Measurements from ENCODE around the gene DENR.
"Not testable (repeated sequence)": the region's sequence is repeated elsewhere in the genome, so short reads cannot be mapped to it uniquely, and the experiment has no call there.

The DENR gene, protein sequence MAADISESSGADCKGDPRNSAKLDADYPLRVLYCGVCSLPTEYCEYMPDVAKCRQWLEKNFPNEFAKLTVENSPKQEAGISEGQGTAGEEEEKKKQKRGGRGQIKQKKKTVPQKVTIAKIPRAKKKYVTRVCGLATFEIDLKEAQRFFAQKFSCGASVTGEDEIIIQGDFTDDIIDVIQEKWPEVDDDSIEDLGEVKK

DNA sequence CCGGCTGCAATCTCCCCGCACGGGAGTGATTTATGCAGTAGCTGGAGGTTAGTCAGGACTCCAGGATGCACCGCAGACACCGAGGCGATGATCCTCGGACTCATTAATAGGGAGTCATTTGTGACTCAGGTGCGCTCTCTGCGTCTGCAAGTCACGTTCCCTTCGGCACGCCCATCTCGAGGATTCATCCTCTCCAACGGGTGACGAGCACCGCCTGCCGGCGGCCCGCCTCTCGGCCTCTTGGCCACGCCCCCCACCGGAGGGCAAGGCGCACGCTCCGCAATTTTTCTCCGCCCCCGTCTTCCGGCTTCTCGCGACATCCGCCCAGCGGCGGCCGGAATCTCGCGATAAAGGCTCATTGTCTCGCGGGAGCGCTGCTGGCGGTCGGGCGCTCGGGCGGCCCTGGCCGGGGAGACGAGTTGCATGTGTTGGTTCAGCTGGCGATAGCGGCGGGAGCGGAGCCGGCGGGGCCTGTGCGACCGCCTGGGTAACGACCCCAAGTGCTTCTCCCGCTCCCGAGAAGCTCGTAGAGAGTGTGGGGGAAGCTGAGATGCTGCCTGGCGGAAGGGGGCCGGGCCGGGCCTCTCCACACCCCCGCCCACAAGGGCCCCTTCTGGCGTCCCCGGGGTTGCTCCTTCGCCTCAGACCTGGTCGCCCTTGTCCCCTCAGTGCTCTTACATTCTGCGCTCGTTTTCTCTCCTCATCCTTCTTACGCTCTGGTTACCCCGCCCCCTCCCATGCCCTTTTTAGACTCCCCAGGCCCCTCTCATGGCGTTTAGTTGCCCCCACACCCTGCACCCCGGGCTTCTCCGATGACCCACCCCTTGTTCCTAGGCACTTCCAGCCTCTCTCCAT, at the start of gene DENR:
DENR (plus strand) TSS at position 361 of the 855 bp plus-strand sequence. CDS start 878 bp downstream, outside the sequence.
- H3K27ac ChIP-seq (ENCODE audit: low read depth in 2 of 2, low read length in 2 of 2), result peak within 1 kb of the TSS; percentile 39 to 74
- H3K27me3 ChIP-seq (ENCODE audit: control insufficient read depth in 2 of 2, insufficient read depth in 2 of 2, low read length in 2 of 2), result no peaks in the 10 kb centered on the region
- H3K4me1 ChIP-seq (ENCODE audit: control insufficient read depth in 2 of 2, insufficient read depth in 2 of 2, low read length in 2 of 2), result peaks cover 8 to 11% of the 10 kb centered on the region in 2 donors
- peak within 1 kb of the TSS; percentile 75 for H3K4me3 ChIP-seq (ENCODE audit: low read length in 2 of 2)
- H3K36me3 ChIP-seq (ENCODE audit: control insufficient read depth in 2 of 2, insufficient read depth in 2 of 2, low read length in 2 of 2), result peaks cover 18 to 26% of the 10 kb centered on the region in 2 donors
- peak within 1 kb of the TSS; percentile 74 to 82 for H3K9ac ChIP-seq (ENCODE audit: low read depth in 1 of 2, low read length in 2 of 2)
- no peaks in the 10 kb centered on the region for H3K9me3 ChIP-seq (ENCODE audit: control insufficient read depth in 2 of 2, low read length in 2 of 2)

DNA sequence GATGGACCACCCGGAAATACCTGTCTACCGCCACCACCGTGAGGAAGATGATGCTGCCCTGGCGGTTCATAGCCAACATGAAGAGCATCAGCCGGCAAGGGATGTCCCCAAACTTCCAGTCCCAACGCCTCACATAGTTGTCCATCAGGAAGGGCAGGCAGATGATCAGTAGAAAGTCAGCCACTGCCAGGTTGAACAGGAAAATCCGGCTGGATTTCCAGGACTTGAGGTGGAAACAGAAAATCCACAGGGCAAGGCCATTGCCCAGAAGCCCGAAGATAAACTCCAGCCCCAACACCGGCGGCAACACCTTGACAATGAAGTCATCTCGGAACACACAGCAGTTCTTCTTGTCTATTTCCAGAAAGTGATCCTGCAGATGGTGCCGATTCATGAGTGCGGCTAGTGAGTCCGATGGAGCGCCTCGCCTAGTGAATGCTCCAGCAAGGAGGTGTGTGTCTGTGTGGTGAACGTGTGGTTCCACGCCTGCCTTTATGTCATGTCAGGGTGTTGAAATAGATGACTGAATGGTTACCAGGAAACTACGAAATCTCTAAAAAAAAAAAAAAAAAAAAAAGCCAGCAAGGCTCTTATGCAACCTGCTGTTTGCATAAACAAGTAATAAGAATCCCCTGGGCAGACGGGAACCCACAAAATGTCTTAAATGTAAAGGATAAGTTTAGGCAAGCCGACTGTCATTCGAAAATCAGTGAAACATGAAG, 49.6 kb upstream of the DENR start, which contains the start of gene HCAR2:
HCAR2 (minus strand) TSS at position 468 of the 722 bp plus-strand sequence; CDS start at position 394, 74 bp downstream.
- not testable (repeated sequence) for H3K9ac ChIP-seq (ENCODE audit: low read depth in 1 of 2, low read length in 2 of 2); H3K4me1 ChIP-seq (ENCODE audit: control insufficient read depth in 2 of 2, insufficient read depth in 2 of 2, low read length in 2 of 2); H3K9me3 ChIP-seq (ENCODE audit: control insufficient read depth in 2 of 2, low read length in 2 of 2); H3K27me3 ChIP-seq (ENCODE audit: control insufficient read depth in 2 of 2, insufficient read depth in 2 of 2, low read length in 2 of 2); H3K36me3 ChIP-seq (ENCODE audit: control insufficient read depth in 2 of 2, insufficient read depth in 2 of 2, low read length in 2 of 2); H3K27ac ChIP-seq (ENCODE audit: low read depth in 2 of 2, low read length in 2 of 2); H3K4me3 ChIP-seq (ENCODE audit: low read length in 2 of 2)

DNA sequence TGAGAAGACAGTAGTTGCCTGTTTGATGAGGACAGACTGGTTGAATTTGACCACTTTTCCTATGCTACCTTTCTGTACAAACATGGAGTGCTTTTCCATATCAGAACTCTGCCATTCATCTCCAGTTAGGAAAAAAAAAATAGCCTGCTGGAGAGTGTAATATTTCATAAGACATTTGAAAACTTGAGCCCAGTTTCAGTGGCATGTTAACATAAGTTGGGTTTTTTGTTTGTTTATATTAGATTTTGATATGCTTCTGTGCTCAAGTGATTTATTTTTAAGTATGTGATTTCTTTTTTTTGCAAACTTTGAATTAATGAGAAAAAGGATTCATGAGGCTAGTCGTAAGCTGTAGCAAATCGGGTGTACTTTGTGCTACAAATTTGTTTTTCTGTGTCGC, 48.8 kb upstream of the DENR start:
- H3K4me3 ChIP-seq (ENCODE audit: low read length in 2 of 2); H3K9me3 ChIP-seq (ENCODE audit: control insufficient read depth in 2 of 2, low read length in 2 of 2); H3K27ac ChIP-seq (ENCODE audit: low read depth in 2 of 2, low read length in 2 of 2); H3K4me1 ChIP-seq (ENCODE audit: control insufficient read depth in 2 of 2, insufficient read depth in 2 of 2, low read length in 2 of 2); H3K36me3 ChIP-seq (ENCODE audit: control insufficient read depth in 2 of 2, insufficient read depth in 2 of 2, low read length in 2 of 2); H3K27me3 ChIP-seq (ENCODE audit: control insufficient read depth in 2 of 2, insufficient read depth in 2 of 2, low read length in 2 of 2); H3K9ac ChIP-seq (ENCODE audit: low read depth in 1 of 2, low read length in 2 of 2): not testable (repeated sequence)

DNA sequence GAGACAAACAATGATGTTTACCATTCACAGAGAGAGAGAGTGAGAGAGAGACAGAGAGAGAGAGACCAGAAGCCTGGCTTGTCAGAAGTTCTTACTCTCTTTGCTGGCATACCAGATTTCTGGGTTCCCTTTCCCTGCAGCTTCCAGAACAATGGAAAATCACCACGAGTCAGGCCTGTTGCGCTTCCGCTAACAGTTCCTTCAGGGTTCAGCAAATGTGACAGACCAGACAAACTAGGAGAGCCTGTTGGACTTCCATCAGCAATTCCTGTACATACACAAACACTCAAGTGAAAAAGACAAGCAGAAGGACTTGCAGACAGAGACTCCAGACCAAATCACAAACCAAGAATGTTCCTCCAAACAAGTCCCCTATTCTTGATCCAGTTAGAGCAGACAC, 43.3 kb upstream of the DENR start:
- H3K9ac ChIP-seq (ENCODE audit: low read depth in 1 of 2, low read length in 2 of 2); H3K36me3 ChIP-seq (ENCODE audit: control insufficient read depth in 2 of 2, insufficient read depth in 2 of 2, low read length in 2 of 2); H3K27ac ChIP-seq (ENCODE audit: low read depth in 2 of 2, low read length in 2 of 2); H3K9me3 ChIP-seq (ENCODE audit: control insufficient read depth in 2 of 2, low read length in 2 of 2); H3K4me1 ChIP-seq (ENCODE audit: control insufficient read depth in 2 of 2, insufficient read depth in 2 of 2, low read length in 2 of 2); H3K4me3 ChIP-seq (ENCODE audit: low read length in 2 of 2); H3K27me3 ChIP-seq (ENCODE audit: control insufficient read depth in 2 of 2, insufficient read depth in 2 of 2, low read length in 2 of 2): not testable (repeated sequence)

DNA sequence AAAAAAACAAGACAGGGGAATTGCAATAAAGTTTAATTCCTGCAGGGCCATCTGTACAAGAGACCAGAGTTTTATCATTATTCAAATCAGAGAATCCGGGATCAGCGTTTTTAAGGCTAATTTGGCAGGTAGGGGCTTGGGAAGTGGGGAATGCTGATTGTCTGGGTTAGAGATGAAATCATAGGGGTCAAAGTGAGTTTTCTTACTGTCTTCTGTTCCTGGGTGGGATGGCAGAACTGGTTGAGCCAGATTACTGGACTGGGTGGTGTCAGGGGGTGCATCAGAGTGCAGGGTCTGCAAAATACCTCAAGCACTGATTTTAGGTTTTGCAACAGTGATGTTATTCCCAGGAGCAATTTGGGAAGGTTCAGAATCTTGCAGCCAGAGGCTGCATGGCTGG, 42.3 kb upstream of the DENR start:
- H3K4me1 ChIP-seq (ENCODE audit: control insufficient read depth in 2 of 2, insufficient read depth in 2 of 2, low read length in 2 of 2); H3K9me3 ChIP-seq (ENCODE audit: control insufficient read depth in 2 of 2, low read length in 2 of 2); H3K9ac ChIP-seq (ENCODE audit: low read depth in 1 of 2, low read length in 2 of 2); H3K27ac ChIP-seq (ENCODE audit: low read depth in 2 of 2, low read length in 2 of 2); H3K4me3 ChIP-seq (ENCODE audit: low read length in 2 of 2); H3K27me3 ChIP-seq (ENCODE audit: control insufficient read depth in 2 of 2, insufficient read depth in 2 of 2, low read length in 2 of 2); H3K36me3 ChIP-seq (ENCODE audit: control insufficient read depth in 2 of 2, insufficient read depth in 2 of 2, low read length in 2 of 2): not testable (repeated sequence)

DNA sequence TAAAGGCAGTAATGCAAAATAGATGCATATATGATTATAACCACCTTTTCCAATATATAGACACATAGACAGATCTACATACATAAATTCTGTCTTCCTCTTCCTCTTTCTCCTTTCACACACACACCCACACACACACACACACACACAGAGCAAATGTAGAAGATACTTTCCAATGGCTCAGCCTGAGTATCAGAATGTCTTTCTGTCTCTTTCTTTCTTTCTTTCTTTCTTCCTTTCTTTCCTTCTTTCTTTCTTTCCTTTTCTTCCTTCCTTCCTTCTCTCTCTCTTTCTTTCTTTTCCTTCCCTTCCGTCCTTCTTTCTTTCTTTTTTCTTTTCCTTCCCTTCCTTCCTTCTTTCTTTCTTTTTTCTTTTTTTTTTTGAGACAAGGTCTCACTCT, 41.4 kb upstream of the DENR start:
- H3K27ac ChIP-seq (ENCODE audit: low read depth in 2 of 2, low read length in 2 of 2); H3K4me1 ChIP-seq (ENCODE audit: control insufficient read depth in 2 of 2, insufficient read depth in 2 of 2, low read length in 2 of 2); H3K4me3 ChIP-seq (ENCODE audit: low read length in 2 of 2); H3K27me3 ChIP-seq (ENCODE audit: control insufficient read depth in 2 of 2, insufficient read depth in 2 of 2, low read length in 2 of 2); H3K9me3 ChIP-seq (ENCODE audit: control insufficient read depth in 2 of 2, low read length in 2 of 2); H3K9ac ChIP-seq (ENCODE audit: low read depth in 1 of 2, low read length in 2 of 2); H3K36me3 ChIP-seq (ENCODE audit: control insufficient read depth in 2 of 2, insufficient read depth in 2 of 2, low read length in 2 of 2): not testable (repeated sequence)

- not testable (repeated sequence) for H3K36me3 ChIP-seq (ENCODE audit: control insufficient read depth in 2 of 2, insufficient read depth in 2 of 2, low read length in 2 of 2); H3K9me3 ChIP-seq (ENCODE audit: control insufficient read depth in 2 of 2, low read length in 2 of 2)
Measured at GRCh38 chr12:122713491-122714188, 39.0 kb upstream of the DENR start.

DNA sequence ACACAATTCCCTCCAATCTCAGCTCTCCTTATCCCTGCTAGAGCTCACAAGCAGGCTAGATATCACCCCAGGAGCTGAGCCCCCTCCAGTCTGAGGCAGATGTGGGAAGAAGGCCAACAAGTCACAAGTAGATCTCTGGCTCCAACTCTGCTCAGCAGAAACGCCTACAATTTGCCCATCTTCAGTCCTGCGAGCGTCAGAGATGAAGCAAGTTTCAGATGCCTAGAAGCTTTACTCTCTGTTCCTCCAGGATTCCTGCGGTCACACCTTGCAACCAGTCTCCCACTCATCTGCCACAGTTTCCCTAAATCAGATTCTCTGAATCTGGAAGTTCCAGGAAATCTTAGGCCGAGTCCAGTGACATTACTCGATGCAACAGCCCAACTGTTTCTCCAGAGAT, 37.4 kb upstream of the DENR start:
- H3K27me3 ChIP-seq (ENCODE audit: control insufficient read depth in 2 of 2, insufficient read depth in 2 of 2, low read length in 2 of 2); H3K27ac ChIP-seq (ENCODE audit: low read depth in 2 of 2, low read length in 2 of 2); H3K4me1 ChIP-seq (ENCODE audit: control insufficient read depth in 2 of 2, insufficient read depth in 2 of 2, low read length in 2 of 2); H3K9ac ChIP-seq (ENCODE audit: low read depth in 1 of 2, low read length in 2 of 2); H3K9me3 ChIP-seq (ENCODE audit: control insufficient read depth in 2 of 2, low read length in 2 of 2); H3K4me3 ChIP-seq (ENCODE audit: low read length in 2 of 2); H3K36me3 ChIP-seq (ENCODE audit: control insufficient read depth in 2 of 2, insufficient read depth in 2 of 2, low read length in 2 of 2): not testable (repeated sequence)

More at GRCh38 chr12:122713491-122714188, 39.0 kb upstream of the DENR start:
- not testable (repeated sequence) for H3K27ac ChIP-seq (ENCODE audit: low read depth in 2 of 2, low read length in 2 of 2); H3K27me3 ChIP-seq (ENCODE audit: control insufficient read depth in 2 of 2, insufficient read depth in 2 of 2, low read length in 2 of 2); H3K9ac ChIP-seq (ENCODE audit: low read depth in 1 of 2, low read length in 2 of 2); H3K4me1 ChIP-seq (ENCODE audit: control insufficient read depth in 2 of 2, insufficient read depth in 2 of 2, low read length in 2 of 2); H3K4me3 ChIP-seq (ENCODE audit: low read length in 2 of 2)

- not testable (repeated sequence) for H3K27me3 ChIP-seq (ENCODE audit: control insufficient read depth in 2 of 2, insufficient read depth in 2 of 2, low read length in 2 of 2); H3K9me3 ChIP-seq (ENCODE audit: control insufficient read depth in 2 of 2, low read length in 2 of 2); H3K36me3 ChIP-seq (ENCODE audit: control insufficient read depth in 2 of 2, insufficient read depth in 2 of 2, low read length in 2 of 2); H3K4me3 ChIP-seq (ENCODE audit: low read length in 2 of 2); H3K27ac ChIP-seq (ENCODE audit: low read depth in 2 of 2, low read length in 2 of 2); H3K4me1 ChIP-seq (ENCODE audit: control insufficient read depth in 2 of 2, insufficient read depth in 2 of 2, low read length in 2 of 2); H3K9ac ChIP-seq (ENCODE audit: low read depth in 1 of 2, low read length in 2 of 2)
Measured at GRCh38 chr12:122716658-122717057, 36.0 kb upstream of the DENR start, which contains the start of gene HCAR3. TSS of gene HCAR3 (minus strand) at chr12:122716811. CDS start at chr12:122716737, 74 bp downstream.

Measured in mucosa of rectum (tissue), 2 donors.